ENCODE results near the gene RGPD6.
"Not testable (repeated sequence)": the region's sequence is repeated elsewhere in the genome, so short reads cannot be mapped to it uniquely, and the experiment has no call there.

DNA sequence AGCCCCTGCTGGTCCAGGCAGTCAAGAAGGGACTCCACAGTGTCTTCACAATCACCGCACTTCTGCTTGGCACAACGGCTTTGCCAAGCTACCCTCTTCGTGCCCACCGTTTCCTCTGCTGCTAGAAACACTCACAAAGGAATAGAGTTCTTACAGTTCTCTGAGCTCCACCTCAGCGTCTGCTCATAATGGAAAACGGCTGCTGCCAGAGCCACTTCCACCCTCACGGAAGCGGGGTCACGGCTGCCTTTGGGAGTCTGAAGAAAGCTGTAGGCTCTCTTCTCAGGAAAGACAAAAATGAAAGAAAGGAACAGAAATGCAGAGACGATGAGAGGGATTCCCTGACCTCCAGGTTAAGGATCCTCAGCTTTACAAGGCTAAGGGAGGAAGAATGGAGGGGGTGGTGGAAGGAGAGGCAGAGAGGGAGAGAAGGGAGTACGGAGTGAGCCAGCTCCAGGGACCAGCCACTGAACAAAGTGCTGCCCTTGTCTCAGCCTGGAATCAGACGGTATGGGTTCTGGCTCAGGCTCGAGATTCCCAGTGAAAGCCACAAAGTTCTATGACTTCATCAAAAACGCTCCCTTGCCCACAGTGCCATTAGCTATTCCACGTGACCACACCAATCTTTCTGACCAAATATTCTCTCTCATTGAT, 12.8 kb upstream of the RGPD6 start:
- not testable (repeated sequence) for TF ChIP-seq POLR2A (IDR thresholded peaks at IDR 0.05; ENCODE audit: low read depth, low read length); POLR2AphosphoS5 (IDR thresholded peaks at IDR 0.05; ENCODE audit: low read depth, low read length); TAF1 (IDR thresholded peaks at IDR 0.05; ENCODE audit: borderline replicate concordance, low read depth, low read length)
